Pancreas (tissue), 10 donors: ENCODE data around the gene RIMS1. TPM values are rescaled to one million over a fixed set of nuclear protein-coding genes. Genes with fewer than 3 reads are reported as not detected.

ENCODE experiments used
- ATAC-seq, 4 donors: fragments of 200-7000 bp; cut with Tn5 transposase; one replicate each; pipeline versions ENCODE4 v1.8.0 to v1.9.1; 2020; ENCODE audit warnings: mild to moderate bottlenecking in 4 of 4, moderate library complexity in 4 of 4
- DNase-seq, 6 donors: peaks; one replicate each; pipeline ENCODE4 v3.0.0-alpha.2; 2020
- FAIRE-seq: peaks from 2 replicates; lab custom pipeline; 2012; peaks lifted over from hg19 to GRCh38; lab: Jason Lieb, UNC
- H3K27ac ChIP-seq, 4 donors: fragments of 200-600 bp; sonication (generic); 1 replicate in 3 of 4; 2 replicates in 1 of 4; pipeline versions ENCODE4 v1.5.0 to v1.8.0; 2020
- H3K27me3 ChIP-seq, 4 donors: fragments of 200-600 bp; one replicate each; pipeline ENCODE4 v1.8.0; 2021
- H3K36me3 ChIP-seq, 3 donors: fragments of 200-600 bp; sonication (generic) in 1 of 3; one replicate each; pipeline versions ENCODE4 v1.5.0 to v1.8.0; 2020 to 2021
- H3K4me1 ChIP-seq, 3 donors: fragments of 200-600 bp; one replicate each; pipeline ENCODE4 v1.8.0; 2021
- H3K4me3 ChIP-seq, 4 donors: fragments of 200-600 bp; sonication (generic) in 2 of 4; one replicate each; pipeline versions ENCODE4 v1.5.0 to v1.8.0; 2020 to 2021
- H3K9me3 ChIP-seq, 4 donors: fragments of 200-600 bp; one replicate each; pipeline ENCODE4 v1.8.0; 2021
- CTCF ChIP-seq, 4 donors: fragments of 200-600 bp; sonication (generic) in 3 of 4; IDR thresholded peaks; one replicate each; pipeline versions ENCODE4 v1.5.0 to v1.8.0; 2021; ENCODE audit warnings: antibody characterized with exemption in 4 of 4
- WGBS, 2 donors: extraction: QIAGEN DNeasy Blood & Tissue Kit; methylation state at CpG; one replicate each; pipeline ENCODE4 v1.1.7; 2013; 5-methylcytosine and 5-hydroxymethylcytosine counted together
- intact Hi-C, 3 donors: fragments of 100-400 bp; cut with DNase I; formaldehyde crosslinking; loops; one replicate each; pipeline versions ENCODE4 v1.11.1 to v1.14.2; 2022
- polyA plus RNA-seq, 2 donors: library from polyadenylated mRNA; stranded (reverse); fragments of 200-250 nt; gene quantifications; one replicate each; pipeline ENCODE4 v1.2.3, GENCODE V29; 2013
- total RNA-seq, 6 donors: library from RNA; stranded (reverse); fragmentation: NEBNext Ultra II Directional in 4 of 6; extraction: Animal tissue kit (Norgen Biotek cat#: 25700) in 4 of 6; gene quantifications; one replicate each; pipeline versions ENCODE4 v1.2.1 to v1.2.4, GENCODE V29; 2021 to 2023
- donor health status: healthy with polysubstance abuse.
- donor health status: DM: no; HTN: no; CAD: no; lungs with moderate emphysema.
- donor health status: DM: no; HTN: no; CAD: no.
- donor health status: control.
- donor health status: control.
- donor health status: Bipolar disorder and iron deficiency.
- donor health status: DM: yes; HTN: yes; CAD: no.
- donor health status: DM: no; HTN: no; CAD: no.
- donor health status: DM: no; HTN: no; CAD: no.
- donor health status: DM: yes; HTN: yes; CAD: no.

Gene RIMS1
- total and polyA plus RNA-seq, 8 donors, result 0.12 to 5.7 (median 3.7) TPM

DNA sequence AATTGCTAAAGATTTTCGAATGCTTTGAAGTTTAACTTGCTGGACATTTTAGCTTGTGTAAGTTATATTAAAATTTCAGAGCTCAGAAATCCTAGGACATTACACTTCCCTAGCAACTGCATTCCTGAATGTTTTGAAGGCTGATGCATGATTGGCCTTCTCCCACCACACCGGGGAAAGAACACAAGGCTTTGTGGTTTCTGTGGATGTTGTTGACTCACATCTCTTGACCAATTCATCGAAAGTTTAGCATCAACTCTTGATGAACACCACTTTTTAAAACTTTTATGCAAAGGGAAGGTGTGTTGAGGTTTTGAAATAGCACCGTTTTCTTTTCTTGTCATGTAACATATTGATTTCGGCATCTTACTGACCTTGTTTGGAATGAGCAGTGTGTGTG is 81.1 kb downstream of the RIMS1 start:
- Histone ChIP-seq H3K27me3 (no peaks in the 10 kb centered on the region), H3K27ac (no peak overlapping the region), H3K4me1 (no peaks in the 10 kb centered on the region), H3K4me3 (no peak overlapping the region), H3K36me3 (no peaks in the 10 kb centered on the region), H3K9me3 (no peaks in the 10 kb centered on the region)
- ATAC-seq (no peak), FAIRE-seq (no peak), DNase-seq (no peak)
- TF ChIP-seq CTCF (IDR thresholded peaks at IDR 0.05), result no peak
- 51 to 66% methylated on average over 5 of the region's 5 CpGs for WGBS, 2 donors
- intact Hi-C loops, result no loop called here

GRCh38 chr6:71977884-71978283 is 91.5 kb downstream of the RIMS1 start:
- no peak for TF ChIP-seq CTCF (IDR thresholded peaks at IDR 0.05)
- Histone ChIP-seq H3K4me3 (no peak overlapping the region), H3K27ac (no peak overlapping the region), H3K4me1 (no peaks in the 10 kb centered on the region), H3K36me3 (no peaks in the 10 kb centered on the region), H3K9me3 (no peaks in the 10 kb centered on the region), H3K27me3 (no peaks in the 10 kb centered on the region)
- FAIRE-seq (no peak), DNase-seq (no peak), ATAC-seq (no peak)
- 59 to 67% methylated on average over 4 of the region's 4 CpGs for WGBS, 2 donors
- intact Hi-C loops, result no loop called here

GRCh38 chr6:71979911-71980310 is 93.6 kb downstream of the RIMS1 start:
- Histone ChIP-seq H3K36me3 (no peaks in the 10 kb centered on the region), H3K27me3 (no peaks in the 10 kb centered on the region), H3K27ac (no peak overlapping the region), H3K9me3 (no peaks in the 10 kb centered on the region), H3K4me3 (no peak overlapping the region), H3K4me1 (no peaks in the 10 kb centered on the region)
- 61 to 72% methylated on average over 2 of the region's 2 CpGs for WGBS, 2 donors
- TF ChIP-seq CTCF (IDR thresholded peaks at IDR 0.05), result no peak
- intact Hi-C loops, result no loop called here
- no peak for DNase-seq
- no peak for ATAC-seq
- no peak for FAIRE-seq

DNA sequence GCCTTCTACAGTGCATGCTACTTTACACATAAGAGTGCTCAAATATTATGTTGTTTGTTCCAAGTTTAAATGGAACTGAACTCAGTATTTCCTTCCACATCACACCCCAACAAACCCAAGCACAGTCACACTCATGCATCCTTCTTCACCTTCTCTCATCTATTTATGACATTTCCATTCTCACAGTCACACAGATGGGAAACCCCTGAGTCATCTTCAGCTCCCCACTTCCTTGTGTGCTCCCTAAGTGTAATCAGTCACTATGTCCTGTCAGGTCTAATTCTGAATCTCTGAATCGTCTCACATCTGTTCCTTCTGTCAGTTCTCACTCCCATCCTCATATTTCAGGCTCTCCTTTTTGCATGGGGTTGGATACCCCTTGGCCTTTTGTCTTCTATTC is 96.0 kb downstream of the RIMS1 start:
- H3K4me3 ChIP-seq, result no peak overlapping the region
- 16 to 25% methylated on average over 1 of the region's 1 CpG for WGBS, 2 donors
- no peak for FAIRE-seq
- TF ChIP-seq CTCF (IDR thresholded peaks at IDR 0.05), result no peak
- no peaks in the 10 kb centered on the region for H3K9me3 ChIP-seq
- intact Hi-C loops, result no loop called here
- DNase-seq, result no peak
- no peaks in the 10 kb centered on the region for H3K36me3 ChIP-seq
- H3K27me3 ChIP-seq, result no peaks in the 10 kb centered on the region
- ATAC-seq, result no peak
- no peaks in the 10 kb centered on the region for H3K4me1 ChIP-seq
- H3K27ac ChIP-seq, result no peak overlapping the region

DNA sequence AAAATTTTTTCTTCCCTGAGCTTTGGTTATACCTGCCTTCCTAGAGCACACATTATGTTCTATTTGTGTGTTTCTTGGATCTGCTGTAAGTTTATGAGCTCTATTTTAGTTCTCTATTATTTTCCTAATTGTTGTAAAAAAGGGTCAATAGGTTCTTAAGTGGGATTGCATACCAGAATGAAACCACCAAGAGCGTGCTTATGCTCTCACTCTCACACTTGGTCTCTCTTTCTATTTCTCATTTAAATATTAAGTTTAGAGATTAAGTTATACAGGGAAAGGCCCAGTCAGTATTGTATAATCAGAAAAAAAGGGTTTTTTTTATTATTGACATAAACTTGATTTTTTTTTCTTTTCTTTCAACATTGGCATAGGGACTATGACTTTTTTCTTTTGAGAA is 96.8 kb downstream of the RIMS1 start:
- ATAC-seq, result no peak
- no peaks in the 10 kb centered on the region for H3K9me3 ChIP-seq
- TF ChIP-seq CTCF (IDR thresholded peaks at IDR 0.05), result no peak
- no peak overlapping the region for H3K4me3 ChIP-seq
- no peaks in the 10 kb centered on the region for H3K36me3 ChIP-seq
- no peaks in the 10 kb centered on the region for H3K4me1 ChIP-seq
- no peaks in the 10 kb centered on the region for H3K27me3 ChIP-seq
- H3K27ac ChIP-seq, result no peak overlapping the region
- no peak for FAIRE-seq
- intact Hi-C loops, result no loop called here
- DNase-seq, result no peak
- 69 to 70% methylated on average over 1 of the region's 1 CpG for WGBS, 2 donors
